ENCODE data around the gene TRRAP. TPM values are rescaled to one million over a fixed set of nuclear protein-coding genes. Genes with fewer than 3 reads are reported as not detected.

TRRAP gene
- total and polyA plus RNA-seq, 2 of the 8 experiments (the other 6 are each of a cell fraction or from before 2014, with no cell fraction given) = 21.7 to 48.6 TPM

DNA sequence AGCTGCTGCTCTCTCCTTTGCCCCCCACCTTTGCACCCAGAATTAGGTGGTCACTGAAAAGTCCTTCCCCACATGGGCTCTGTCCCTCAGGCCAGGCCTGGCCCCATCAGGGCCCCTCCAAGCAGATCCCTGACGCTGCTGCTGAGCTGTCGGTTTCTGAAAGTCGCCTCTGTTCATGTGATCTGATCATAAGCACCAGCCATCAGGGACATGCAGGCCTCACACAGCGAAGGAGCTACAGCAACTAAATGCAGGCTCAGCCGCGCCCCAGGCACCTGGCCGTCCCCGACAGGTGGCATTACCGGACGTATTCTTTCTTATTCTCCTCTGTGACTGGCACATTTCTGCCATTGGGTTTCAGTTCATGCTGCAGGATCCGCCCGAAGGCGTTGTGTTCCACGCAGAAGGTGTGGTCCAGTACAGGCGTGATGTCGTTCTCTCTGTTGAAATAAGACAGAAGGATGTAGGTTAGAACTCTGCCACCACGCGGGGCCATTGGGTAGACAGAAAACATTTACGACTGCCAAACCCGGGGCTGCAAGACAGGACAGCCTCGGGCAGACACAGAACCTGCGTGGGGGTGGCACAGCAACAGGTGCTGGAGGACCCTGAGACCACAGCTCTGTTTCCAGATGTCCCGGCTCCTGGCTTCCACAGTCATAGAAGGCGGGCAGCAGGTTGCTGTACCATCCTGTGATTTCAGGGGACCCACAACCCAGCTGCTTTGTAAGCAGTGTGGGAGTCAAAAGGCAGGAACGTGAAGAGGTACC, 159.9 kb downstream of the TRRAP start (continued):
- no peak for TF ChIP-seq USF2 (IDR thresholded peaks at IDR 0.05; ENCODE audit: low read length)
- no peak for TF ChIP-seq PHF8 (conservative IDR thresholded peaks at IDR 0.05; ENCODE audit: low read depth, low read length)
- no peak for TF ChIP-seq POLR2A (IDR thresholded peaks at IDR 0.05; ENCODE audit: control extremely low read depth in 1 of 2, low read depth in 2 of 2, low read length in 2 of 2)

Data from H1 (cell line).